Stomach smooth muscle (tissue), 2 donors: ENCODE data around the gene IFITM10.

Source experiments
- H3K27ac ChIP-seq: one replicate; pipeline ENCODE4 v1.7.0; 2013; ENCODE audit warnings: mild to moderate bottlenecking, low read length, inconsistent platforms
- H3K27me3 ChIP-seq, 2 donors: one replicate each; pipeline ENCODE4 v1.7.0; 2013; ENCODE audit warnings: low read length in 2 of 2; ENCODE audit not compliant: insufficient read depth in 2 of 2, control insufficient read depth in 1 of 2
- H3K36me3 ChIP-seq, 2 donors: one replicate each; pipeline ENCODE4 v1.7.0; 2013; ENCODE audit warnings: low read length in 2 of 2; ENCODE audit not compliant: control insufficient read depth in 2 of 2, insufficient read depth in 2 of 2
- H3K4me1 ChIP-seq: one replicate; pipeline ENCODE4 v1.7.0; 2013; ENCODE audit warnings: low read length; ENCODE audit not compliant: control insufficient read depth, insufficient read depth
- H3K4me3 ChIP-seq, 2 donors: one replicate each; pipeline ENCODE4 v1.7.0; 2013; ENCODE audit warnings: low read length in 2 of 2
- H3K9ac ChIP-seq, 2 donors: one replicate each; pipeline ENCODE4 v1.7.0; 2013; ENCODE audit warnings: low read length in 2 of 2, mild to moderate bottlenecking in 1 of 2
- H3K9me3 ChIP-seq, 2 donors: one replicate each; pipeline ENCODE4 v1.7.0; 2013; ENCODE audit warnings: low read length in 2 of 2; ENCODE audit not compliant: control insufficient read depth in 2 of 2
- donor health status: healthy.
- donor health status: Pancreatic carcinoma.

IFITM10 gene

DNA sequence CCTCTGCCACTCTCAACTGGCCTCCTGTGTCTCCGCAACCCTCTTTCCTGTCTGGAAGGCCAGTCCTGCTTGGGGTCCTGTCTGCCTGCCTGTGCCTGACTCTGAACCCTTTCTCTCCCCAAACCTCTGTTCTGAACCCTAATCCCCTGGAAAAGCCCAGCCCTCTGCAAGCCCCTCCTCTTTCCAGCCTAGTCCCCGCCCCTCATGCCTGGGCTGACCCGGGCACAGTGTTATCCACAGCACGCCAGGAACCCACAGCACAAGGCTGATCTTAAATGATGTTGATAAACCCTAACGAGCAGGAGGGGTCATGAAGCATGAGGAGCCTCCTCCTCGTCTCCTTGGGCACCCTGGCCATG is at the start of gene IFITM10:
TSS of gene IFITM10 (minus strand) at position 115 of the 359 bp plus-strand sequence. CDS start 153 bp downstream, outside the sequence.
- peaks cover 13 to 21% of the 10 kb centered on the region in 2 donors for H3K27me3 ChIP-seq
- peaks cover 7 to 8% of the 10 kb centered on the region in 2 donors for H3K36me3 ChIP-seq
- H3K4me1 ChIP-seq = peaks cover 24% of the 10 kb centered on the region
- no peak within 1 kb of the TSS for H3K9ac ChIP-seq
- H3K9me3 ChIP-seq = no peaks in the 10 kb centered on the region
- H3K27ac ChIP-seq = no peak within 1 kb of the TSS
- no peak within 1 kb of the TSS for H3K4me3 ChIP-seq

DNA sequence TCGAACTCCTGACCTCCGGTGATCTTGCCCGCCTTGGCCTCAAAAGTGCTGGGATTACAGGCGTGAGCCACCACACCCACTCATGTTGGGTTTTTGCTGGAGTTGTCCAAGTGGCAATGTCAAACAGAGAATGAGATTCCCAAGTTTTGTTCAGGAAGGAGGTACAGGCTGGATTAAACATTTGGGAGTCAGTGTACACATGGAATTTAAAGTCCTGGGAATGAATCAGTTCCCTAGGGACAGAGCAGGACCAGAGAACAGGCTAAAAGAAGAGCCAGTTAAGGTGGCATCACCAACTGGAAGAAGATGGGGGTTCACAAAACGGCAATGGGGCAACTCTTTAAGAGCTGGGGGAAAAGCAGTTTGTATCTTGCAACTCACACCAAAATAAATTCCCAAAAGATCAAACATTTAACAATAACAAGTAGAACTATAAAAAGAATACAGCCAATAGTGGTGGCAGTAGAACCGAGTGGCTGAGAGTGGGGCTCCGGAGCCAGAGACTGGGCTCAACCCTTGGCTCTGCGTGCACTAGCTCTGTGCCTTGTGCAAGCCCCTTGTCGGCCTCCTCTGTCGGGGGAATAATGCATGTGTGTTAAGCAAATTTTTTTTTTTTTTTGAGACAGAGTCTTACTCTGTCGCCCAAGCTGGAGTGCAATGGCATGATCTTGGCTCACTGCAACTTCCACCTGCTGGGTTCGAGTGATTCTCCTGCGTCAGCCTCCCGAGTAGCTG is 47.2 kb upstream of the IFITM10 start:
- Histone ChIP-seq H3K9me3 (peaks cover 0 to 1% of the 10 kb centered on the region in 2 donors), H3K27me3 (peaks cover 5 to 6% of the 10 kb centered on the region in 2 donors), H3K27ac (no peak overlapping the region)

DNA sequence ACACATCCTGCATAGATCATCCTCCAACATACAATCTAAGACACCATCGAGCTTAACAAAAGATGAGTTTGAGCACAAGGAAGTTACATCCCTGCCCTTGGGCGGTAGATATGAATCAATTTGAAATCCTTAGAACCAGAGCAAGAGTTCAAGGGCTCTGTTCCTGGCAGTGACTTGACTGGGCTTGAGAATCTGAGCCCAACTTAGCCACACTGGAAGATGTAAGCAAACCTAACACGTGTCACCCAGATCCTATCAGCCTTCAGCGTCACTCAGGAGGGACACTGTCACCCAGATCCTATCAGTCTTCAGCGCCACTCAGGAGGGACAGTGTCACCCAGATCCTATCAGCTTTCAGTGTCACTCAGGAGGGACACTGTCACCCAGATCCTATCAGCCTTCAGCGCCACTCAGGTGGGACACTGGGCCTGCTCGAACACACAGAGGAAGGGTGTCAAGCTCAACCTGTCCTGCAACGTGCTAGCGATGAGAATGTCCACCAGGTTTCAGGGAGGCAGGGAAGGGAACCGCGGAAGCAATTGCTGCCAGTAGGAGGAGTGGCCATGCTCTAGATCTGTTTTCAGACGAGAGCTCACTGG is 46.1 kb upstream of the IFITM10 start:
- Histone ChIP-seq H3K27ac (no peak overlapping the region), H3K4me1 (no peaks in the 10 kb centered on the region), H3K4me3 (no peak overlapping the region), H3K27me3 (peaks cover 5 to 6% of the 10 kb centered on the region in 2 donors), H3K36me3 (no peaks in the 10 kb centered on the region), H3K9ac (no peak overlapping the region), H3K9me3 (peaks cover 0 to 2% of the 10 kb centered on the region in 2 donors)

More for the DNA sequence above, 47.2 kb upstream of the IFITM10 start:
- no peak overlapping the region for H3K9ac ChIP-seq
- no peak overlapping the region for H3K4me3 ChIP-seq
- H3K4me1 ChIP-seq = no peaks in the 10 kb centered on the region
- H3K36me3 ChIP-seq = no peaks in the 10 kb centered on the region

DNA sequence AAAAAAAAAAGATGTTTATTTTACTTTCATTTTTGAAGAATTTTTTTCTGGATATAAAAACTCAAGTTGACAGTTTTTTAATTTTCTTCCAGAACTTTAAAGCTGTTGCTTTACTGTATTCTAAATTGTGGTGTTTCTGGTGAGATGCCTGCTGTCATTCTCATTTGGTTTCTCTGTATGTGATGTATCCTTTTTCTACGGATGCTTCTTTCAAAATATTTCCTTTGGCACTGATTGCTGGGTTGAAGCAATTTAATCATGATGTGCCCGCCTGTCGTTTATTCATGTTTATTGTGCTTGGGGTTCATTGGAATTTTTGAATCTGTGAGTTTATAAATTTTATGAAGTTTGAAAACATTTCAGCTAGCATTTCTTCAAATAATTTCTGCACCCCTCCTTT is 42.7 kb upstream of the IFITM10 start:
- Histone ChIP-seq H3K4me3 (no peak overlapping the region), H3K36me3 (no peaks in the 10 kb centered on the region), H3K4me1 (no peaks in the 10 kb centered on the region), H3K27me3 (peaks cover 5 to 6% of the 10 kb centered on the region in 2 donors), H3K27ac (no peak overlapping the region), H3K9me3 (peaks cover 0 to 2% of the 10 kb centered on the region in 2 donors), H3K9ac (no peak overlapping the region)

DNA sequence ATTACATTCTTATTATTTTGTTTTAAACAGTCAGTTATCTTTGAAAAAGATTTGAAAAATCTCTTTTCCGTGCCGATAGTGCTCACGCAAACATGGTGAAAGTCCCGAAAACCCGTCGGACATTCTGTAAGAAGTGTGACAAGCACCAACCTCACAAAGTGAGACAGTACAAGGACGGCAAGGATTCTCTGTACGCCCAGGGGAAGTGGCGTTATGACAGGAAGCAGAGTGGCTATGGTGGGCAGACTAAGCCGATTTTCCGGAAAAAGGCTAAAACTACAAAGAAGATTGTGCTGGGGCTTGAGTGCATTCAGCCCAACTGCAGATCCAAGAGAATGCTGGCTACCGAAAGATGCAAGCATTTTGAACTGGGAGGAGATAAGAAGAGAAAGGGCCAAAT is 42.1 kb upstream of the IFITM10 start:
- Histone ChIP-seq H3K4me3 (no peak overlapping the region), H3K9me3 (peaks cover 0 to 2% of the 10 kb centered on the region in 2 donors), H3K27me3 (peaks cover 5 to 6% of the 10 kb centered on the region in 2 donors), H3K4me1 (no peaks in the 10 kb centered on the region), H3K36me3 (no peaks in the 10 kb centered on the region), H3K9ac (no peak overlapping the region), H3K27ac (no peak overlapping the region)

DNA sequence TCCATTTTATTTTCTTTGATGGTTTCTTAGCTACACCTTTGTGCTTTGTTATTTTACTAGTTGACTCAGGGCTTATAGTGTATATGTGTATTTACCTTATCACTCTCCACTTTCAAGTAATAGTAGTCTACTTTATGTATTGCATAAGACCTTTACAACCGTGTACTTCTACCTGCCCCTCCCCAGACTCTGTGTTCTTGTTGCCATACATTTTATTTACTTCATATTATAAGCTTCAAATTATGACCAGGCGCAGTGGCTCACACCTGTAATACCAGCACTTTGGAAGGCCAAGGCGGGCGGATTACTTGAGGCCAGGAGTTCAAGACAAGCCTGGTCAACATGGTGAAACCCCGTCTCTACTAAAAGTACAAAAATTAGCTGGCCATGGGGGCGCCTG is 41.5 kb upstream of the IFITM10 start:
- Histone ChIP-seq H3K27ac (no peak overlapping the region), H3K9ac (no peak overlapping the region), H3K36me3 (no peaks in the 10 kb centered on the region), H3K4me1 (no peaks in the 10 kb centered on the region), H3K9me3 (peaks cover 0 to 2% of the 10 kb centered on the region in 2 donors), H3K27me3 (peaks cover 5 to 6% of the 10 kb centered on the region in 2 donors), H3K4me3 (no peak overlapping the region)

DNA sequence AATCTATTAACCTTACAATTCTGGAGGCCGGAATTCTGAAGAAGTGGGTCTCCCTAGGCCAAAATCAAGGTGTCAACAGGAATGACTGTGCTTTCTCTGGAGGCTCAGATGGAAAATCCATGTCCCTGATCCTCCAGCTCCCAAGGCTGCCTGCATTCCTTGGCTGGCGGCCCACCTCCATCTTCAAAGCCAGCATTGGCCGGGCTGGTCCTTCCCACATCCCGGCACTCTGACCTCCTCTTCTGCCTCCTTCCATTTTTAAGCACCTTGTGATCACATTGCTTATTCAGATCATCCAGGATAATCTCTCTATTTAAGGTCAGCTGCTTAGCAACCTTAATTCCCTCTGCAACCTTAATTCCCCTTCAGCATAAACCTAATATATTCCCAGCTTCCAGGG is 36.1 kb upstream of the IFITM10 start:
- H3K4me1 ChIP-seq = no peaks in the 10 kb centered on the region
- H3K27me3 ChIP-seq = no peaks in the 10 kb centered on the region
- no peak overlapping the region for H3K9ac ChIP-seq
- no peaks in the 10 kb centered on the region for H3K9me3 ChIP-seq
- H3K27ac ChIP-seq = no peak overlapping the region
- H3K4me3 ChIP-seq = no peak overlapping the region
- no peaks in the 10 kb centered on the region for H3K36me3 ChIP-seq

DNA sequence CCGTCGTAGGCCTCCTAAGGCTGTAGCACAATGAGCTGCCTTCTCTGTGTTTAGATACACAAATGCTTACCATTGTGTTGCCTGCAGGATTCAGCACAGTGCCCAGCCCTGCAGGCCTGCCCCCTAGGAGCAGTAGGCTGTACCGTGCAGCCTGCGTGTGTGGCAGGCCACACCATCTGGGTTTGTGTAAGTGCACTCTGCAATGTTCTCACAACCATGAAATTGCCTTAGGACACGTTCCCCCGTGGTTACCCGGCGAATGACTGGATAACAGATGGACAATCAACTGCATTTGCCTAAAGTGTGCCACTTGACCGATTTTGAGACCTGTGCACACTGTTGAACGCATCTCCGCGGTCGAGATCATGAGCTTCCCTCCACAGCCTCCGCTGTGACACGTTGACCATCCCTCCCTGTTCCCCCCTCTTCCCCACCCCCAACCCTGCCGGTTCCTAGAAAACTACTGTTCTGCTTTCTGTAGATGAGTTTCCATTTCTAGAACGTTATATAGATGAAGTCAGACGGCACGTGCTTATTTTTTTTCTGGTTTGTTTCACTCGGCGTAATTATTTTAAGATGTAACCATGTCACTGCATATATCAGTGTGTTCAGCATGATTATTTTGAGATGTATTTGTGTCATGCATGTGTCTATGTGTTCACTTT is 35.5 kb upstream of the IFITM10 start:
- no peaks in the 10 kb centered on the region for H3K4me1 ChIP-seq
- H3K36me3 ChIP-seq = no peaks in the 10 kb centered on the region
- H3K27me3 ChIP-seq = no peaks in the 10 kb centered on the region
- no peak overlapping the region for H3K9ac ChIP-seq
- no peak overlapping the region for H3K4me3 ChIP-seq
- H3K27ac ChIP-seq = no peak overlapping the region
- no peaks in the 10 kb centered on the region for H3K9me3 ChIP-seq

DNA sequence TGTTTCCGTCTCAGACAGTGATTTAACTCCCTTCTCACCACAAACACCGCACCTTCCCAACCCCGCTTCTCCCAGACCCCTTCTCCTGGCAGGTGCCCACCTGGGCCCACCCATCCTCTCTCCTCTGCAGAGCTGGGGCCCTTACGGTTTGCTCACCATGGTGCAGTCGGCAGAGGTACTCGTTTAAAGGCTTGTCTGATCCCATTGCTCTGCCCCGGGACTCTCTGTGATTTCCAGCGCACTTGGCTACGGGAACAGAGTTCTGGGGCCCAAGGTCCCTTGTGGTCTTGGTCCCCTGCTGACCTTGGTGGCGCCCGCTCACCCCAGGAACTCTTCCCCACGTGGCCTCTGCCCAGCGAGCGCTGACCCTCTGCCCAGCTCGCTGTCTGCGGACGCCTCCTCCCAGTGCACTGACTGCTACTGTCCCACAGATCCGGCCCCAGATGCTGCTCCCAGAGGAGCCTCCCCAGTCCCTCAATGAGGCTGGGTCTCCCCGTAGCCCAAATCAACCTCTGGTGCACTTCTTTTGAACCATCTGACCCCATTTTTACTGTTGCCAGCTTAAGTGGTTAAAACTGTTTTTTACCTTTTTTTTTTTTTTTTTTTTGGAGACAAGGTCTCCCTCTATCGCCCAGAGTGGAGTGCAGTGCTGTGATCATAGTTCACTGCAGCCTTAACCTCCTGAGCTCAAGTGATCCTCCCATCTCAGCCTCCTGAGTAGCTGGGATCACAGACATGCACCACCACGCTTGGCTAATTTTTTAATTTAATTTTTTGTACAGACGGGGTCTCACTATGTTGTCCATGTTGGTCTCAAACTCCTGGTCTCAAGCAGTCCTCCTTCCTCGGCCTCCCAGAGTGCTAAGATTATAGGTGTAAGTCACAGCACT is 34.6 kb upstream of the IFITM10 start:
- Histone ChIP-seq H3K4me3 (no peak overlapping the region), H3K9me3 (no peaks in the 10 kb centered on the region), H3K4me1 (no peaks in the 10 kb centered on the region), H3K36me3 (no peaks in the 10 kb centered on the region), H3K27me3 (no peaks in the 10 kb centered on the region), H3K9ac (no peak overlapping the region), H3K27ac (no peak overlapping the region)

DNA sequence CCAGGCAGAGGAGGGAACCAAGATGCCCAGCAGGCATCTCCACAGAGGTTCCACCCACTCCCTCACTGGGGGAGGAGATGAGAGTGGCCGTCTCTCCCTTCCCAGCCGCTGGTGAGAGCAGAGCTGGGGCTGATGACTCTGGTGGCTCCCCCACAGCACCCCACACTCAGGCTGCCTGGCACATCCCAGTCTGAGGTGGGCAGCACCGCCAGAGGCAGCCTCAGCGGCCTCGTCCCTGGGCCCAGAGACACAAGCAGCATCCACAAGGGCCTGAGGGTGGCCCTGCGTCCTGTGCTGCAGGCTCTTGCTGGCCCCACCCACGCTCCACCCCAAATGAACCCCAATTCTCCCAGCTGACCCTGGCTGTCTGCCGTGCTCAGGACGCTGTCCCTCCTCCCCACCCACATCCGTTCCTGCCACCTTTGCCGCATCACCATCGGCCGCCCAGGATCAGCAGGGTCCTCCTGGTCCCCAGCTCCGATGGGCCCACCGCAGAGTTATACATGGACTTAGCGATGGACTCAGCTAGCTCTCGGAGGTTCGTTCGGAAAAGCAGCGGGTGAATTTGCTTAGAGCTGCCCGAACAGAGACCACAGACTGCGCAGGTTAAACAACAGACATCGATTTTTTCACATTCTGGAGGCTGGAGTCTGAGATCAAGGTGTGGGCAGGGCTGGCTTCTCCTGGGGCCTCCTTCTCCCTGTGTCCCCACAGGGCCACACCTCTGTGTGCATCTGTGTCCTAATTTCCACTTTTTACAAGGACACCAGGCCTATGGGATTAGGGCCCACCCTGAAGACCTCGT is 33.5 kb upstream of the IFITM10 start:
- Histone ChIP-seq H3K36me3 (no peaks in the 10 kb centered on the region), H3K4me3 (no peak overlapping the region), H3K4me1 (no peaks in the 10 kb centered on the region), H3K27me3 (no peaks in the 10 kb centered on the region), H3K9me3 (no peaks in the 10 kb centered on the region), H3K27ac (no peak overlapping the region), H3K9ac (no peak overlapping the region)
